Activated CD4-positive, alpha-beta memory T cell treated with anti-CD3 and anti-CD28 coated beads for 36 hours (primary cell): ENCODE measurements around the gene CBX5. TPM values are rescaled to one million over a fixed set of nuclear protein-coding genes. Genes with fewer than 3 reads are reported as not detected.
A peak's percentile ranks its signal among the peaks of the same experiment; 100 is the strongest.

Experiments used
- CTCF ChIA-PET: fragments of 350-600 bp; sonication (Branson Sonifier 250); formaldehyde crosslinking; loops from one replicate; lab custom pipeline; 2021; ENCODE audit warnings: antibody characterized with exemption, inconsistent platforms; lab: Charles Lee
- POLR2A ChIA-PET: fragments of 350-600 bp; sonication (Branson Sonifier 250); formaldehyde crosslinking; loops from one replicate; lab custom pipeline; 2021; ENCODE audit warnings: antibody characterized with exemption; lab: Charles Lee
- DNase-seq: peaks from one replicate; pipeline ENCODE4 v3.0.0-alpha.2; 2020
- H3K27ac Mint-ChIP-seq: one replicate; pipeline ENCODE4 v1.8.0; 2021; ENCODE audit warnings: mixed read lengths
- H3K27me3 Mint-ChIP-seq: one replicate; pipeline ENCODE4 v1.8.0; 2021; ENCODE audit warnings: mixed read lengths
- H3K36me3 Mint-ChIP-seq: one replicate; pipeline ENCODE4 v1.8.0; 2021; ENCODE audit warnings: mixed read lengths
- H3K4me1 Mint-ChIP-seq: one replicate; pipeline ENCODE4 v1.8.0; 2021; ENCODE audit warnings: low read depth, mixed read lengths
- H3K4me3 Mint-ChIP-seq: one replicate; pipeline ENCODE4 v1.8.0; 2021; ENCODE audit warnings: mild to moderate bottlenecking, mixed read lengths
- H3K9me3 Mint-ChIP-seq: one replicate; pipeline ENCODE4 v1.8.0; 2021; ENCODE audit warnings: mixed read lengths
- intact Hi-C: fragments of 100-400 bp; cut with micrococcal nuclease; formaldehyde crosslinking; loops from one replicate; pipeline ENCODE4 v1.15.1; 2023
- total RNA-seq, 2 experiments: library from RNA; stranded (reverse); gene quantifications; one replicate each; pipeline ENCODE4 v1.2.3, GENCODE V29; 2021

CBX5 gene
- total RNA-seq, 2 experiments from 2014 or later = 132 to 138 TPM

- Mint-ChIP-seq H3K4me1 (peaks cover 17% of the 10 kb centered on the region), H3K4me3 (no peak overlapping the region), H3K27ac (no peak overlapping the region), H3K9me3 (no peaks in the 10 kb centered on the region), H3K27me3 (no peaks in the 10 kb centered on the region), H3K36me3 (no peaks in the 10 kb centered on the region)
- DNase-seq = no peak
- intact Hi-C loops = loop anchor here (1.0 kb wide), 2 partner anchors 104 to 148 kb away; no protein-coding TSS in a partner anchor
- POLR2A ChIA-PET = no interaction called here
- CTCF ChIA-PET = interaction anchor here (0.8 to 4.5 kb wide), 15 partner anchors 9 to 167 kb away, joined by 3 to 18 read pairs (median 6); partner anchors contain the start of genes COPZ1 and HOXC4
Observed at GRCh38 chr12:54220567-54220966, 59.4 kb downstream of the CBX5 start.

GRCh38 chr12:54220092-54220557, 59.8 kb downstream of the CBX5 start:
- no peaks in the 10 kb centered on the region for H3K36me3 Mint-ChIP-seq
- peak; percentile 84 for DNase-seq
- CTCF ChIA-PET = interaction anchor here (0.8 to 4.5 kb wide), 15 partner anchors 9 to 167 kb away, joined by 3 to 18 read pairs (median 6); partner anchors contain the start of genes COPZ1 and HOXC4
- POLR2A ChIA-PET = interaction anchor here (0.6 kb wide), 1 partner anchor 234 kb away, joined by 3 read pairs; no protein-coding TSS in a partner anchor
- peaks cover 18% of the 10 kb centered on the region for H3K4me1 Mint-ChIP-seq
- no peaks in the 10 kb centered on the region for H3K9me3 Mint-ChIP-seq
- H3K4me3 Mint-ChIP-seq = no peak overlapping the region
- intact Hi-C loops = loop anchor here (1.0 kb wide), 2 partner anchors 104 to 148 kb away; no protein-coding TSS in a partner anchor
- H3K27ac Mint-ChIP-seq = no peak overlapping the region
- H3K27me3 Mint-ChIP-seq = no peaks in the 10 kb centered on the region

GRCh38 chr12:54217774-54218241, 62.1 kb downstream of the CBX5 start:
- Mint-ChIP-seq H3K27ac (no peak overlapping the region), H3K4me1 (peaks cover 20% of the 10 kb centered on the region), H3K9me3 (no peaks in the 10 kb centered on the region), H3K27me3 (no peaks in the 10 kb centered on the region), H3K36me3 (no peaks in the 10 kb centered on the region), H3K4me3 (no peak overlapping the region)
- intact Hi-C loops = loop anchor here (2.0 kb wide), 1 partner anchor 61 kb away; no protein-coding TSS in a partner anchor
- POLR2A ChIA-PET = interaction anchor here (0.7 kb wide), 1 partner anchor 9 kb away, joined by 3 read pairs; no protein-coding TSS in a partner anchor
- CTCF ChIA-PET = interaction anchor here (0.7 to 2.3 kb wide), 6 partner anchors 10 to 230 kb away, joined by 3 to 10 read pairs (median 3); no protein-coding TSS in a partner anchor
- no peak for DNase-seq

- H3K36me3 Mint-ChIP-seq = no peaks in the 10 kb centered on the region
- H3K27me3 Mint-ChIP-seq = no peaks in the 10 kb centered on the region
- peak overlapping the region; percentile 75 for H3K4me3 Mint-ChIP-seq
- ChIA-PET POLR2A (interaction anchor here (1.4 kb wide), 1 partner anchor 142 kb away, joined by 4 read pairs; no protein-coding TSS in a partner anchor), CTCF (interaction anchor here (0.8 to 4.8 kb wide), 32 partner anchors 8 to 246 kb away, joined by 3 to 57 read pairs (median 7); partner anchors contain the start of genes COPZ1, HOXC10, HOXC8 and SMUG1)
- DNase-seq = peak; percentile 80
- H3K4me1 Mint-ChIP-seq = peaks cover 20% of the 10 kb centered on the region
- no peaks in the 10 kb centered on the region for H3K9me3 Mint-ChIP-seq
- intact Hi-C loops = loop anchor here (1.0 to 2.0 kb wide), 2 partner anchors 62 to 142 kb away; no protein-coding TSS in a partner anchor
- peak overlapping the region; percentile 14 for H3K27ac Mint-ChIP-seq
Observed at GRCh38 chr12:54216797-54217661, 62.9 kb downstream of the CBX5 start.

- intact Hi-C loops = loop anchor here (1.0 to 2.0 kb wide), 2 partner anchors 63 to 143 kb away; no protein-coding TSS in a partner anchor
- Mint-ChIP-seq H3K4me1 (peaks cover 20% of the 10 kb centered on the region), H3K36me3 (no peaks in the 10 kb centered on the region), H3K27me3 (no peaks in the 10 kb centered on the region), H3K27ac (peak overlapping the region; percentile 14), H3K9me3 (no peaks in the 10 kb centered on the region), H3K4me3 (peak overlapping the region; percentile 75)
- CTCF ChIA-PET = interaction anchor here (0.7 to 4.8 kb wide), 38 partner anchors 7 to 539 kb away, joined by 3 to 57 read pairs (median 4); partner anchors contain the start of genes COPZ1, HOXC10, HOXC8 and SMUG1
- DNase-seq = peak; percentile 73
- POLR2A ChIA-PET = interaction anchor here (1.4 kb wide), 1 partner anchor 143 kb away, joined by 4 read pairs; no protein-coding TSS in a partner anchor
Observed at GRCh38 chr12:54215989-54216796, 63.7 kb downstream of the CBX5 start.

GRCh38 chr12:54214553-54215406, 65.1 kb downstream of the CBX5 start:
- no peak overlapping the region for H3K27ac Mint-ChIP-seq
- H3K9me3 Mint-ChIP-seq = no peaks in the 10 kb centered on the region
- CTCF ChIA-PET = interaction anchor here (0.6 to 4.8 kb wide), 50 partner anchors 9 to 765 kb away, joined by 3 to 57 read pairs (median 5); partner anchors contain the start of genes COPZ1, HOXC10, HOXC8 and HOXC9
- DNase-seq = peak; percentile 94
- H3K4me3 Mint-ChIP-seq = peak overlapping the region; percentile 70
- H3K36me3 Mint-ChIP-seq = no peaks in the 10 kb centered on the region
- POLR2A ChIA-PET = no interaction called here
- peaks cover 20% of the 10 kb centered on the region for H3K4me1 Mint-ChIP-seq
- intact Hi-C loops = loop anchor here (1.0 kb wide), 2 partner anchors 25 to 154 kb away; no protein-coding TSS in a partner anchor
- H3K27me3 Mint-ChIP-seq = no peaks in the 10 kb centered on the region

- Mint-ChIP-seq H3K4me3 (no peak overlapping the region), H3K9me3 (no peaks in the 10 kb centered on the region), H3K4me1 (peaks cover 20% of the 10 kb centered on the region), H3K27me3 (peaks cover 5% of the 10 kb centered on the region), H3K27ac (no peak overlapping the region), H3K36me3 (no peaks in the 10 kb centered on the region)
- DNase-seq = no peak
- intact Hi-C loops = no loop called here
- ChIA-PET POLR2A (no interaction called here), CTCF (interaction anchor here (0.5 to 4.8 kb wide), 10 partner anchors 11 to 262 kb away, joined by 3 to 57 read pairs (median 9); partner anchors contain the start of genes HOXC10, HOXC8 and SMUG1)
Observed at GRCh38 chr12:54213079-54213478, 66.8 kb downstream of the CBX5 start.

- ChIA-PET CTCF (interaction anchor here (0.8 to 2.1 kb wide), 3 partner anchors 11 to 227 kb away, joined by 3 to 7 read pairs (median 4); partner anchors contain the start of genes CBX5 and HOXC10), POLR2A (no interaction called here)
- Mint-ChIP-seq H3K36me3 (no peaks in the 10 kb centered on the region), H3K4me3 (no peak overlapping the region), H3K4me1 (peaks cover 14% of the 10 kb centered on the region), H3K9me3 (no peaks in the 10 kb centered on the region), H3K27ac (no peak overlapping the region), H3K27me3 (peaks cover 9% of the 10 kb centered on the region)
- no peak for DNase-seq
- intact Hi-C loops = no loop called here
Observed at GRCh38 chr12:54211920-54212319, 68.0 kb downstream of the CBX5 start.

GRCh38 chr12:54210400-54210790, 69.5 kb downstream of the CBX5 start:
- peaks cover 3% of the 10 kb centered on the region for H3K4me1 Mint-ChIP-seq
- no peak overlapping the region for H3K4me3 Mint-ChIP-seq
- H3K36me3 Mint-ChIP-seq = no peaks in the 10 kb centered on the region
- ChIA-PET POLR2A (no interaction called here), CTCF (interaction anchor here (1.0 to 6.8 kb wide), 4 partner anchors 9 to 204 kb away, joined by 4 to 104 read pairs (median 6); partner anchors contain the start of genes CBX5 and HOXC8)
- no peak for DNase-seq
- H3K27me3 Mint-ChIP-seq = peaks cover 16% of the 10 kb centered on the region
- intact Hi-C loops = no loop called here
- no peaks in the 10 kb centered on the region for H3K9me3 Mint-ChIP-seq
- H3K27ac Mint-ChIP-seq = no peak overlapping the region

GRCh38 chr12:54208591-54208990, 71.3 kb downstream of the CBX5 start:
- no peaks in the 10 kb centered on the region for H3K9me3 Mint-ChIP-seq
- no peak for DNase-seq
- peaks cover 17% of the 10 kb centered on the region for H3K27me3 Mint-ChIP-seq
- no peak overlapping the region for H3K4me3 Mint-ChIP-seq
- POLR2A ChIA-PET = no interaction called here
- no peak overlapping the region for H3K27ac Mint-ChIP-seq
- CTCF ChIA-PET = interaction anchor here (0.7 to 6.8 kb wide), 18 partner anchors 10 to 461 kb away, joined by 3 to 104 read pairs (median 7); partner anchors contain the start of genes COPZ1, HOXC10, HOXC5 and HOXC6
- no peaks in the 10 kb centered on the region for H3K4me1 Mint-ChIP-seq
- H3K36me3 Mint-ChIP-seq = no peaks in the 10 kb centered on the region
- intact Hi-C loops = no loop called here
